Posterior vena cava (tissue), 2 donors: ENCODE measurements around the gene PBRM1. TPM values are rescaled to one million over a fixed set of nuclear protein-coding genes. Genes with fewer than 3 reads are reported as not detected.

Experiments
- DNase-seq: peaks from one replicate; pipeline ENCODE4 v3.0.0-alpha.2; 2020; ENCODE audit warnings: low spot score
- intact Hi-C, 2 donors: fragments of 100-400 bp; cut with DNase I; formaldehyde crosslinking; loops; one replicate each; pipeline versions ENCODE4 v1.14.1 to v1.14.2; 2022 to 2023
- total RNA-seq, 2 donors: library from RNA; stranded (reverse); fragmentation: NEBNext Ultra II Directional; extraction: Animal tissue kit (Norgen Biotek cat#: 25700); gene quantifications; one replicate each; pipeline ENCODE4 v1.2.1, GENCODE V29; 2021
- donor health status: DM: yes; HTN: yes; CAD: no.
- donor health status: DM: yes; HTN: yes; CAD: no.

Gene PBRM1
- total RNA-seq, 2 donors from 2014 or later: 63.8 to 78.1 TPM

GRCh38 chr3:52520716-52521487 lies 164.8 kb downstream of the PBRM1 start:
- intact Hi-C loops: no loop called here
- DNase-seq: peak; percentile 71

- DNase-seq: no peak
- intact Hi-C loops: no loop called here
Measured at GRCh38 chr3:52520141-52520667, 165.5 kb downstream of the PBRM1 start.

DNA sequence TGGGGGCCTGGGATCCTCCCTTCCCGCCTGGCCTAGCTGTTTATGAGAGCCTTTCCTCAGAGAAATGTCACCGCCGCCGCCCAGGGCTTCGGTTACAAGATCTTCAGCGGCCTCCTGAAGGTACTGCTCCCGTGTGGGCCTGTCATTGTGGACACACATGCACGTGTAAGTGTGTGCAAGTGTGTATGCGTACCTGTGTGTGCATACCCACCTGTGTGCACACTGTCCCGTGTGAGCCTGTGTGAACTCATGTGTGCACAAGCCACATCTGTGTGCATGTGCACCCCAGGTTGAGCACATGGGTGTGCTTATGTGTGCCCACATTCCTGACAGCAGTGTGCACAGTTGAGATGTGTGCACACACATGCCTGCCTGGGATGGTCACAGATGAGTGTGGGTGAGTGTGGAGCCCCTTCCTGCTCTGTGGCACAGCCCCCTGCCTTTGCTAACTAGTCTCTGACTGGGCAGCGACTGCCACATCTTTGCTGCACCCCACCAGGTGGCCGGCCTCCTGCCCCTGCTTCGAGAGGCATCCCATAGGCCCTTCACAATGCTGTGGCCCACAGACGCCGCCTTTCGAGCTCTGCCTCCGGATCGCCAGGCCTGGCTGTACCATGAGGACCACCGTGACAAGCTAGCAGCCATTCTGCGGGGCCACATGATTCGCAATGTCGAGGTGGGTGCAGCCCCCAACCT lies 166.1 kb downstream of the PBRM1 start:
- intact Hi-C loops: no loop called here

GRCh38 chr3:52518723-52519444 lies 166.8 kb downstream of the PBRM1 start:
- DNase-seq: no peak

More for the DNA sequence above, 166.1 kb downstream of the PBRM1 start:
- DNase-seq: no peak

DNA sequence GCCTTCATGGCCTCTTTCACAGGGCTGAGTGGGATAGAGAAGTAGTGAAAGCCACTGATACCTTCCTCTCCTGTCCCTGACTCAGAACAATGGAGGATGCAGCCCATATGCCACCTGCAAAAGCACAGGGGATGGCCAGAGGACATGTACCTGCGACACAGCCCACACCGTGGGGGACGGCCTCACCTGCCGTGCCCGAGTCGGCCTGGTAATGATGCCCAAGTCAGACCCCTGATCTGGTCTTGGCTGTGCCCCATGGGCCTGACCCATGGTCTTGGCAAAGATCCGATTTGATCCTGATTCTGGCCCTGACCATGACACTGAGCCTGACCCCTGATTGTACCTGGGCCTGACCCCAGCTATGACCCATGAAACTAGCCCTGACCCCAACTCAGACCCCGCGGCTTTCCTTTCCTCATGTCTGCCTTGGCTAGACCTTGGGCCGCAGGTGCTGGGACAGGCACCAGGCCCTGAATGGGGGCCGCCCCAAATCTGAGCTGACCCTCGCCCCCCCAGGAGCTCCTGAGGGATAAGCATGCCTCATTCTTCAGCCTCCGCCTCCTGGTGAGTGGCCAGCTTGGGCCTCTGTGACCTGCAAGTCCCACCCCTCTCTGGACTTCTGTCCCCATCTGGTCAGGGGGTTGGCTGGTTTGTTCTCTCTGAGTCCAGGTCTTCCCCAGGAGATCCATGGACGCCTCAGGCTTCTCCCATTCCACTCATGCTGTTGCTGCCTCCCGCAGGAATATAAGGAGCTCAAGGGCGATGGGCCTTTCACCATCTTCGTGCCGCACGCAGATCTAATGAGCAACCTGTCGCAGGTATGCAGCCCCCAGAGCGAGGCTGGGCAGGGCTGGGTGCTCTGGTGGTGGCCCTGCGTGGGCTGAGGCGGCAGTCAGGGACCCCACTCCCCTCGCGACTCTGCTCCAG lies 167.7 kb downstream of the PBRM1 start:
- intact Hi-C loops: no loop called here
- no peak for DNase-seq

More at GRCh38 chr3:52518723-52519444, 166.8 kb downstream of the PBRM1 start:
- intact Hi-C loops: no loop called here

- intact Hi-C loops: no loop called here
- no peak for DNase-seq
Measured at GRCh38 chr3:52516509-52517195, 169.1 kb downstream of the PBRM1 start.

DNA sequence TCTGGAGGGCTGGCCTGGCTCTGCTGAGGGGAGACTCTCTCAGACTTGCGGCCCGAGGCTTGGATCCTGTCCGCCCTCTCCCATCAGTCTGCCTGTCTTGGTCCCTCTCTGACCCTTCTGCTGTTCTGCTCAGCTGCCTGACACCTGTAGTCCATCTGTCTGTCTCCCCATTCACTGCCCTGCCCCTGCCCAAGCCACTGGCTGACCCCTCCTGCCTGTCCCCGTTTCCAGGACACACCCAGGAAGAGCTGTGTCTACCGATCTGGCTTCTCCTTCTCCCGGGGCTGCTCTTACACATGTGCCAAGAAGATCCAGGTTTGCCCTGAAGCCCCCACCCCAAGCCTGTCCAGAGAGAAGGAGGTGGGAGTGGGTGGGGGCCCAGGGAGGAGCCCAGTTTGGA lies 170.5 kb downstream of the PBRM1 start:
- intact Hi-C loops: no loop called here
- DNase-seq: no peak

DNA sequence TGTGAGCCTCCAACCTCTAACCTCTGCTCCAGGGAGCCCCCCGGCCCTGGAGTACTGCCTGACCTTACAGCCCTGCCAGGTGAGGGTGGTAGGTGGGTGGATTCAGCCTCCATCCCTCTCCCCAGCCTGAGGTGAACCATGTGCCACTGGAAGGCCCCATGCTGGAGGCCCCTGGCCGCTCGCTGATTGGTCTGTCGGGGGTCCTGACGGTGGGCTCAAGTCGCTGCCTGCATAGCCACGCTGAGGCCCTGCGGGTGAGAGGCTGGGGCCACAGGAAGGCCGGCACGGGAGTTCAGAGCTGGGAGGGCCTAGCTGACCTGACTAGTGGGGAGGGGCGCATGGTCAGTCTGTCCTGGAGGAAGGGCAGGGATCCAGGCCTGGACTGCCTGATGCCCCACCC lies 171.1 kb downstream of the PBRM1 start:
- DNase-seq: no peak
- intact Hi-C loops: no loop called here

- intact Hi-C loops: no loop called here
Measured at GRCh38 chr3:52513281-52513680, 172.4 kb downstream of the PBRM1 start.

GRCh38 chr3:52512727-52513126 lies 173.0 kb downstream of the PBRM1 start:
- DNase-seq: no peak
- intact Hi-C loops: no loop called here

More at GRCh38 chr3:52513281-52513680, 172.4 kb downstream of the PBRM1 start:
- DNase-seq: no peak

DNA sequence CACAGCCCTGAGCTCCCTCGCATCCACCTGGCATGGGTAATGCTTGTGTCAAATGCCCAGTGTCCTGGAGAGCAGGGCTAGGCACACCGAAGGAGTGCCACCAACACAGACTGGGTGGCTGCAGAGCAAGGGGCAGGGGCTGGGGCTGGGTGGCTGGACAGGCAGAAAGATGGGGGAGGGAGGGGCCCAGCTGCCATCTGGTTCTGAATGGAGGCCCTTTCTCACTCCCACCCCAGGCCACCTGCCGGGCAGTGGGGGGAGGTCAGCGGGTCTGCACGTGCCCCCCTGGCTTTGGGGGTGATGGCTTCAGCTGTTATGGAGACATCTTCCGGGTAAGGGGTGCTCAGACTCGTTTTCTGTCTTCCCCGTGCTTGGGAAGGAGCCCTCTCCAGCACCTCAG lies 173.6 kb downstream of the PBRM1 start:
- intact Hi-C loops: no loop called here

DNA sequence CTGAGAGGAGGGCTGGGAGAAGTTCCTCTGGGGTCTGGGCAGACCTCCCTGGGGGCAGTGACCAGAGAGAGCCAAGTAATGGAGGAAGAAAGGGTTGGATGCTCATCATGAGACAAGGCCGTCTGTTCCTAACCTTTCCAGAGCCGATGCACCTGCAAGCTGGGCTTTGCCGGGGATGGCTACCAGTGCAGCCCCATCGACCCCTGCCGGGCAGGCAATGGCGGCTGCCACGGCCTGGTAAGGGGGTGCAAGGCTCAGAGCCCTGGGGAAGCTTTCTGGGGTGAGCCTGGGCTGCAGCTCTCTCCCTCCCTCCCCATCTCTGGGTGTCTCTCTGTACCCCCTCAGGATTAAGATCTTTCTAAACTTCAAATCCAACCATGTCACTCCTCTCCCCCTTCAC lies 174.2 kb downstream of the PBRM1 start:
- intact Hi-C loops: no loop called here
- DNase-seq: no peak

More for the DNA sequence above, 173.6 kb downstream of the PBRM1 start:
- no peak for DNase-seq

- no peak for DNase-seq
- intact Hi-C loops: no loop called here
Measured at GRCh38 chr3:52509753-52510328, 175.9 kb downstream of the PBRM1 start.

- DNase-seq: no peak
- intact Hi-C loops: no loop called here
Measured at GRCh38 chr3:52507359-52507758, 178.4 kb downstream of the PBRM1 start.

- intact Hi-C loops: no loop called here
- no peak for DNase-seq
Measured at GRCh38 chr3:52506266-52506966, 179.3 kb downstream of the PBRM1 start.

- DNase-seq: no peak
- intact Hi-C loops: no loop called here
Measured at GRCh38 chr3:52504977-52505376, 180.7 kb downstream of the PBRM1 start.

DNA sequence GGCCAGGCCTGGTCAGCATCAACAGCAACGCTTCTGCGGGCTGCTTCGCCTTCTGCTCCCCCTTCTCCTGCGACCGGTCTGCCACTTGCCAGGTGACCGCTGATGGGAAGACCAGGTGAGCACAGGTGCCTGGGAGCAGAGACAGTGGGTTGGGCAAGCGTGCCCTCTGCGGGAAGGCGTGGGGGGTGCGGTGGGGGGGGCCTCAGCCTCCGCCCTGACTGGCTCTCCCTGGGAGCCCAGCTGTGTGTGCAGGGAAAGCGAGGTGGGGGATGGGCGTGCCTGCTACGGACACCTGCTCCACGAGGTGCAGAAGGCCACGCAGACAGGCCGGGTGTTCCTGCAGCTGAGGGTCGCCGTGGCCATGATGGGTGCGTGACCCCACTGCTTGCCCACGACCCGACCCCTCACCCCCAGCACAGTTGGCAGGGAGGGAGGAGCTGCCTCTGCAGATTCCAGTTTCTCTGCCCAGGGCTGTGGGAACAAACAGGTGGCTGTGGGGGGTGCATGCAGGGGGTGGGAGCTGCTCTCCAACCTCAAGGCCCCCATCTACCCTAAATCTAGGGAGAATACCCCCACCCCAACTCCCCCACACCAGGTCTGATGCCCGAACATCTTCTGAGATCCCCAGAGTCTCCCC lies 181.8 kb downstream of the PBRM1 start:
- DNase-seq: no peak
- intact Hi-C loops: no loop called here
